Endothelial cell of umbilical vein (primary cell): ENCODE measurements around the gene TMEM87B.

Experiments used
- EZH2 ChIP-seq: IDR thresholded peaks from 2 replicates; pipeline ENCODE4 v1.6.1; 2012; ENCODE audit warnings: borderline replicate concordance, low read depth, mild to moderate bottlenecking, moderate library complexity, low read length, inconsistent platforms; ENCODE audit not compliant: severe bottlenecking
- POLR2A ChIP-seq: IDR thresholded peaks from 2 replicates; pipeline ENCODE4 v1.6.1; 2012; ENCODE audit warnings: low read depth, mild to moderate bottlenecking, control low read depth, low read length
- POLR2AphosphoS5 ChIP-seq: IDR thresholded peaks from 2 replicates; pipeline ENCODE4 v1.6.1; 2012; ENCODE audit warnings: low read depth, mild to moderate bottlenecking, control low read depth, low read length, moderate library complexity; ENCODE audit not compliant: insufficient read depth
- TF ChIP-seq, protein P1 (sequence below), 2 donors: IDR thresholded peaks; 1 replicate in 1 of 2; 2 replicates in 1 of 2; pipeline ENCODE4 v1.5.1; 2011; ENCODE audit warnings: low read length in 2 of 2, mild to moderate bottlenecking in 2 of 2, moderate library complexity in 2 of 2, control low read depth in 1 of 2, inconsistent platforms in 1 of 2, low read depth in 1 of 2; ENCODE audit not compliant: insufficient read depth in 1 of 2; ENCODE audit errors: extremely low read depth in 1 of 2

DNA sequence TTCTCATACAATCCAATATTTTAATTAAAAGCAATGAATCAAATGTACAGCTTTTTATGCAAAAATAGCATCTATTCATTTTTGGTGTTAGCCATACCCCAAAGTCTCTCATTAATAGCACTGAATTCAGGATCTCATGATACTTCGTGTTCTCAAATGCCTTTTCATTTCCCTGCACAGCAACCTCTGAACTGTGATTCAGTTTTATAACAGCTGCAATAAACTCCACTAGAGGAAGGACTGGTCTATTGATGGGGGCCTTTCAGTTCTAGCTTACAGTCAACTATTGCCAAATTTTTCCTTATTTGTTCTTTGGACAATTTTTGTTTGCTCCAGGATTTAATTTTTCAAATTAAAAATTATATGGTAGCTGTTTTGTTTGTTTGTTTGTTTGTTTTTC is 4.8 kb upstream of the TMEM87B start:
- TF ChIP-seq POLR2A (no peak), POLR2AphosphoS5 (no peak), EZH2 (no peak)
- TF ChIP-seq, protein P1, sequence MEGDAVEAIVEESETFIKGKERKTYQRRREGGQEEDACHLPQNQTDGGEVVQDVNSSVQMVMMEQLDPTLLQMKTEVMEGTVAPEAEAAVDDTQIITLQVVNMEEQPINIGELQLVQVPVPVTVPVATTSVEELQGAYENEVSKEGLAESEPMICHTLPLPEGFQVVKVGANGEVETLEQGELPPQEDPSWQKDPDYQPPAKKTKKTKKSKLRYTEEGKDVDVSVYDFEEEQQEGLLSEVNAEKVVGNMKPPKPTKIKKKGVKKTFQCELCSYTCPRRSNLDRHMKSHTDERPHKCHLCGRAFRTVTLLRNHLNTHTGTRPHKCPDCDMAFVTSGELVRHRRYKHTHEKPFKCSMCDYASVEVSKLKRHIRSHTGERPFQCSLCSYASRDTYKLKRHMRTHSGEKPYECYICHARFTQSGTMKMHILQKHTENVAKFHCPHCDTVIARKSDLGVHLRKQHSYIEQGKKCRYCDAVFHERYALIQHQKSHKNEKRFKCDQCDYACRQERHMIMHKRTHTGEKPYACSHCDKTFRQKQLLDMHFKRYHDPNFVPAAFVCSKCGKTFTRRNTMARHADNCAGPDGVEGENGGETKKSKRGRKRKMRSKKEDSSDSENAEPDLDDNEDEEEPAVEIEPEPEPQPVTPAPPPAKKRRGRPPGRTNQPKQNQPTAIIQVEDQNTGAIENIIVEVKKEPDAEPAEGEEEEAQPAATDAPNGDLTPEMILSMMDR (IDR thresholded peaks at IDR 0.05; ENCODE audit: extremely low read depth in 1 of 2, insufficient read depth in 1 of 2, low read depth in 1 of 2, low read length in 2 of 2), result no peak
